Large intestine (tissue), 3 donors: ENCODE measurements around the gene PPM1L. TPM values are rescaled to one million over a fixed set of nuclear protein-coding genes. Genes with fewer than 3 reads are reported as not detected.
A peak's percentile ranks its signal among the peaks of the same experiment; 100 is the strongest.

ENCODE experiments used
- DNase-seq, 2 donors: peaks; one replicate each; pipeline versions ENCODE4 v3.0.0 to v3.0.0-alpha.2; 2013
- H3K27ac ChIP-seq: one replicate; pipeline ENCODE4 v1.5.1; 2013; ENCODE audit warnings: low read length
- H3K27me3 ChIP-seq: 2 replicates; pipeline ENCODE4 v1.6.1; 2013; ENCODE audit warnings: low read length; ENCODE audit not compliant: control insufficient read depth, insufficient read depth
- H3K36me3 ChIP-seq: 2 replicates; pipeline ENCODE4 v1.6.1; 2013; ENCODE audit warnings: low read length; ENCODE audit not compliant: control insufficient read depth, insufficient read depth
- H3K4me1 ChIP-seq: one replicate; pipeline ENCODE4 v1.6.1; 2013; ENCODE audit warnings: low read length; ENCODE audit not compliant: control insufficient read depth, insufficient read depth
- H3K4me3 ChIP-seq: one replicate; pipeline ENCODE4 v1.5.1; 2013; ENCODE audit warnings: low read length
- H3K9me3 ChIP-seq: one replicate; pipeline ENCODE4 v1.6.1; 2013; ENCODE audit warnings: mild to moderate bottlenecking, low read depth, low read length, moderate library complexity; ENCODE audit not compliant: control insufficient read depth
- WGBS: methylation state at CpG from one replicate; pipeline ENCODE4 v1.1.5; 2013; ENCODE audit warnings: low lambda C conversion rate; ENCODE audit not compliant: insufficient coverage; 5-methylcytosine and 5-hydroxymethylcytosine counted together
- polyA plus RNA-seq: library from polyadenylated mRNA; unstranded; fragments of 120-200 nt; gene quantifications from one replicate; pipeline ENCODE4 v1.2.1, GENCODE V29; 2013

PPM1L gene
- polyA plus RNA-seq, 1 donor, result 4.5 TPM

DNA sequence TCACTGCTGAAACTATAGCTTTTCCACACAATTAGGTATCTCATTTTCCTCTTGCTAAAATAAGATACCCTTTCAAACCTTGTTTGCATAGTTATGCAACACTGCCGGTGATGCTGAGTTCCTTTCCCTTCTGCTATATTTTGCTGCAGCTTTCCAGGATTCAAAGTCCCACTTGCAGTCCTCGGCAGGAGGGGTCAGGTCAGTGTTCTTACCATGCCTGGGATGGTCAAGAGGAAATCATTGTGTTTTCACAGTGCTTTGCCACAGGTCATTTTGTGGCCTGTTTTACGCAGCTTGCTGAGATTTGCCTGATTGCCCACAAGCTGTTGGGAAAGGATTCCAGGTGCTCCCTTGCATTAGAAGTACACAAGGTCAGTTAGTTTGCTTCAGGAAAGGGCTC is 192.2 kb downstream of the PPM1L start:
- 50% methylated on average over 1 of the region's 3 CpGs for WGBS
- peak; percentile 26 to 80 for DNase-seq
- Histone ChIP-seq H3K4me3 (no peak overlapping the region), H3K27ac (no peak overlapping the region), H3K9me3 (no peaks in the 10 kb centered on the region), H3K36me3 (no peaks in the 10 kb centered on the region), H3K4me1 (no peaks in the 10 kb centered on the region), H3K27me3 (no peaks in the 10 kb centered on the region)

GRCh38 chr3:160949460-160949859 is 193.4 kb downstream of the PPM1L start:
- Histone ChIP-seq H3K27ac (no peak overlapping the region), H3K36me3 (no peaks in the 10 kb centered on the region)
- WGBS, result 62% methylated on average over 3 of the region's 4 CpGs

DNA sequence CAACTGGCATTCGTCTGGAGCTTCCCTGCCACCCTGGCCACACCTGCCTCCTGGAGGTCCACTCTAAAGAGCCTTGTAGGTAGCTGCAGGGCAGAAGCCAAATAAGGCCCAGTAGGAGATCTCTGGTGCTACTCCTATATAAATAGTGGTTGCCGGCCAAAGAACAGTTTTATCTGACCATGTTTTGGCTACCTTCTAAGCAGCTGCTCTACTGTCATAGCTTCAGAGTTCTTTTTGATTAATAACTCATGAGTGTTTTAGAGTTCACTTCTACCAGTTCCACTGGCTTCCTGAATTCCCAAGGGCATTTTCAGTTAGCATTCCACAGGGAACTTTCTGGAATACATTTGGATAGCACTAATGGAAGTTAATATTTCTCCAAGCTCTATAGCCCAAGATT is 194.5 kb downstream of the PPM1L start:
- DNase-seq, result no peak
- no peaks in the 10 kb centered on the region for H3K9me3 ChIP-seq
- H3K36me3 ChIP-seq, result no peaks in the 10 kb centered on the region
- no CpG with 5 or more reads among the region's 2 CpGs for WGBS
- no peaks in the 10 kb centered on the region for H3K4me1 ChIP-seq
- H3K27ac ChIP-seq, result no peak overlapping the region
- H3K27me3 ChIP-seq, result no peaks in the 10 kb centered on the region
- no peak overlapping the region for H3K4me3 ChIP-seq

More at GRCh38 chr3:160949460-160949859, 193.4 kb downstream of the PPM1L start:
- Histone ChIP-seq H3K4me3 (no peak overlapping the region), H3K4me1 (no peaks in the 10 kb centered on the region), H3K27me3 (no peaks in the 10 kb centered on the region), H3K9me3 (no peaks in the 10 kb centered on the region)
- DNase-seq, result no peak

DNA sequence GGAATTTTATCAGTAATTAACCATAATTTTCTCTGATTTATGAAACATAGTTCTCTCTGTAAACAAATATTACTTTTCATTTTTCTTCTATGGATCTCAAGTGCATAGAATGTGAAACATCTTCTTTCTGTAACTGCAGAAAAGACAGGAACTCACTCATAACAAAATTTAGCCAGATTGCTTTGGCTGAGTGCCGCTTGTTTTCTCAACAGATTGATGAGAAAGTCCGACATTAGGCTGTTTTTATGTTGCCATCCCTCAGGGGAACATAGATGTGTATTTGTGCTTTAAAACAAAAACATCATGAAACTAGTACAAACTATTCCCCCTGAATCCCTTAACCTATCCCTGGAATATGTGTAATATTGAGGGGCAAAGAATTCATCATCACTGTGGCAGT is 194.9 kb downstream of the PPM1L start:
- Histone ChIP-seq H3K9me3 (no peaks in the 10 kb centered on the region), H3K4me1 (no peaks in the 10 kb centered on the region), H3K36me3 (no peaks in the 10 kb centered on the region), H3K27ac (no peak overlapping the region), H3K27me3 (no peaks in the 10 kb centered on the region), H3K4me3 (no peak overlapping the region)
- 80% methylated on average over 1 of the region's 2 CpGs for WGBS
- DNase-seq, result no peak

GRCh38 chr3:160951642-160952487 is 195.8 kb downstream of the PPM1L start:
- DNase-seq, result no peak
- H3K27me3 ChIP-seq, result no peaks in the 10 kb centered on the region
- H3K9me3 ChIP-seq, result no peaks in the 10 kb centered on the region
- 40% methylated on average over 1 of the region's 8 CpGs for WGBS
- H3K4me3 ChIP-seq, result no peak overlapping the region
- H3K27ac ChIP-seq, result no peak overlapping the region
- no peaks in the 10 kb centered on the region for H3K36me3 ChIP-seq
- no peaks in the 10 kb centered on the region for H3K4me1 ChIP-seq

GRCh38 chr3:160953686-160954085 is 197.7 kb downstream of the PPM1L start:
- 100% methylated on average over 2 of the region's 3 CpGs for WGBS
- H3K9me3 ChIP-seq, result no peaks in the 10 kb centered on the region
- H3K27ac ChIP-seq, result no peak overlapping the region
- no peak for DNase-seq
- no peaks in the 10 kb centered on the region for H3K4me1 ChIP-seq
- H3K4me3 ChIP-seq, result no peak overlapping the region
- no peaks in the 10 kb centered on the region for H3K27me3 ChIP-seq
- H3K36me3 ChIP-seq, result no peaks in the 10 kb centered on the region

DNA sequence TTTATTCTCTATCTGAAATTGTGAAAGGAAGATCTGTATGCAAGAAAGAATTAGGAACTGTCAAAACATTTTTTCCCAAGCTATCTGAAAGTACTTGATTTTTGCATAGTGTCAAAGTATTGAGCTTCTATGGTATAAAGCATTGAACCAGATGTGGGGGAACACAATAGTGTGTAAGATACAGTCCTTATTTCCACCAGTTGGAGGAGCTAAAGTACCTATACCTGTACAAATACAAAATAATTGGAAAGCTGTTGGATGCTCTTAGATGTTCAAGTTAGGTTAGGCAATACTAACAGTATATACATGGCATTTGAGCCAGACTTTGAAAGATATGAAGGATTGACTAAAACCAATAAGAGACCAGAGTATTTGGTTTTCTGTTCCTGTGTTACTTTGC is 200.8 kb downstream of the PPM1L start:
- H3K4me3 ChIP-seq, result no peak overlapping the region
- no peaks in the 10 kb centered on the region for H3K4me1 ChIP-seq
- H3K27ac ChIP-seq, result no peak overlapping the region
- no peaks in the 10 kb centered on the region for H3K27me3 ChIP-seq
- H3K36me3 ChIP-seq, result no peaks in the 10 kb centered on the region
- DNase-seq, result no peak
- H3K9me3 ChIP-seq, result no peaks in the 10 kb centered on the region

DNA sequence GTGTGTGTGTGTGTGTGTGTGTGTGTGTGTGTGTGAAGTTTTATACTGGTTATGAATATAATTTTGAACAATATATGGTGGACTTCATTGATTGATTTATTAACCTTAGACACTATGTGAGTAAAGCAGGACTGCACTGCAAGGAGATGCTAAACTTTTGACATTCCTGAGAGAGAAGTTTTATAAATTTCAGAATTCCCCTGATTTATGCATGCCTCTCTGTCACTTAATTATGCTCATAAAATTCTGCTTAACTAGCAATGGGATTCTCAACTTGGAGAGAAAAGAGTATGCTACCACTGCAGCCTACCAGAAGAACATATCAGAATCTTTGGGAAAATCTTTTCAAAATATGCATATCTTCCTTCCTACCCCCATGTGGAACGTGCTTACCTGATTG is 204.5 kb downstream of the PPM1L start:
- no peak overlapping the region for H3K4me3 ChIP-seq
- H3K9me3 ChIP-seq, result no peaks in the 10 kb centered on the region
- H3K36me3 ChIP-seq, result no peaks in the 10 kb centered on the region
- no CpG with 5 or more reads among the region's 1 CpG for WGBS
- no peaks in the 10 kb centered on the region for H3K4me1 ChIP-seq
- DNase-seq, result no peak
- no peaks in the 10 kb centered on the region for H3K27me3 ChIP-seq
- no peak overlapping the region for H3K27ac ChIP-seq

DNA sequence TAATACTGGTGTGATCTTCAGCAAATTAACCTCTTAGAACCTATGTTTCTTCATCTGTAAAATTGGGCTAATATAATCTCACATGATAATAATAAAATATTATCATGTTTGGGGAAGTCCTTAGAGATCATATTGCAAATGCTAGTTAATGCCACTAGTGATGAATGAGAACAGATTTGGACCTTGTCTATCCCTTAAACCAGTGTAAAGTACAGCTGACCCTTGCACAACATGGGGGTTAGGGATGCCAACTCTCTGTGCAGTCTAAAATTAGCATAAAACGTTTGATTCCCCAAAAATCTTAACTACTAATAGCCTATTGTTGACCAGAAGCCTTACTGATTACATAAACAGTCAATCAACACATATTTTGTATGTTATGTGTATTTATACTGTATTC is 207.9 kb downstream of the PPM1L start:
- Histone ChIP-seq H3K4me1 (no peaks in the 10 kb centered on the region), H3K4me3 (no peak overlapping the region), H3K9me3 (no peaks in the 10 kb centered on the region), H3K27ac (no peak overlapping the region), H3K27me3 (no peaks in the 10 kb centered on the region), H3K36me3 (no peaks in the 10 kb centered on the region)
- DNase-seq, result no peak
- no CpG with 5 or more reads among the region's 1 CpG for WGBS

- H3K9me3 ChIP-seq, result no peaks in the 10 kb centered on the region
- H3K4me3 ChIP-seq, result no peak overlapping the region
- no peaks in the 10 kb centered on the region for H3K27me3 ChIP-seq
- DNase-seq, result no peak
- no peaks in the 10 kb centered on the region for H3K4me1 ChIP-seq
- no peak overlapping the region for H3K27ac ChIP-seq
- no peaks in the 10 kb centered on the region for H3K36me3 ChIP-seq
- no CpG with 5 or more reads among the region's 2 CpGs for WGBS
Observed at GRCh38 chr3:160968761-160969160, 212.7 kb downstream of the PPM1L start.
